Ectodermal cell (in vitro differentiated cells): ENCODE results near the gene TCP11.

Source experiments
- H3K27ac ChIP-seq: 2 replicates; pipeline ENCODE4 v1.7.0; 2013; ENCODE audit warnings: mild to moderate bottlenecking, low read depth, low read length; ENCODE audit not compliant: insufficient read depth, poor library complexity, severe bottlenecking
- H3K27me3 ChIP-seq: 2 replicates; pipeline ENCODE4 v1.7.0; 2013; ENCODE audit warnings: mild to moderate bottlenecking, low read length; ENCODE audit not compliant: insufficient read depth, control insufficient read depth, poor library complexity, severe bottlenecking
- H3K36me3 ChIP-seq: one replicate; pipeline ENCODE4 v1.7.0; 2013; ENCODE audit warnings: low read length; ENCODE audit not compliant: control insufficient read depth, insufficient read depth
- H3K4me1 ChIP-seq: one replicate; pipeline ENCODE4 v1.7.0; 2013; ENCODE audit warnings: low read length; ENCODE audit not compliant: control insufficient read depth, insufficient read depth
- H3K4me3 ChIP-seq: 2 replicates; pipeline ENCODE4 v1.7.0; 2013; ENCODE audit warnings: low read depth, low read length, control low read depth; ENCODE audit not compliant: insufficient read depth
- H3K9me3 ChIP-seq: 2 replicates; pipeline ENCODE4 v1.7.0; 2013; ENCODE audit warnings: mild to moderate bottlenecking, low read length, moderate library complexity; ENCODE audit not compliant: control insufficient read depth
- WGBS, 2 experiments: methylation state at CpG; one replicate each; pipeline ENCODE4 v1.1.7; 2013; ENCODE audit warnings: missing lambda C conversion rate in 2 of 2; 5-methylcytosine and 5-hydroxymethylcytosine counted together

TCP11 gene

DNA sequence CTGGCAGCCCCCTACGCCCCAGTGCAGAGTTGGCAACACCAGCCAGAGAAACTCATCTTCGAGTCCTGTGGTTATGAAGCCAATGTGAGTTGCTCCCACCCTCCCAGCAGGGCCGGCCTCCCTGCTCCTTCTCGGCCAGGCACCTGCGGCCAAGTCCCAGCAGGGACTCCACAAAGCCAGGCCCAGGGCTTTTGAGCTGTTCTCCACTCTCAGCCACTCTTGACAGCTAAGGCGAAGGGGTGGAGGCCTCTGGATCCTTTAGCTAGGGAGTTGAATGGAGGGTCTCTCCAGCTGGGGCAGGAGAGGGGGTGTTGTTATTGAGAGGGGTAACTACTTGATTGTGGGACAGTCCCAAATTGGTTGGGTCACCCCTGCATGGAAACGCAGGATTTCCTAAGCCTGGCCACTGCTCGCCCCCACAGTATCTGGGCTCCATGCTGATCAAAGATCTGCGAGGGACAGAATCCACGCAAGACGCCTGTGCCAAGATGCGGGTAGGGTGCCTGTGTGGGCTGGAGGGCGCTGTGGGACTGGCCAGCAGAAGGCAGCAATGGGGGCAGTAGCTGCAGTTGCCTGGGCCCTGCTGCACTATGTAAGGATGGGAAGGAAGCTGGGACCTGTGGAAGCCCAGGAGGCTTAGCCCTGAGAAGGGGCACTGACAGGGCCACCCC is 58.3 kb downstream of the TCP11 start:
- Histone ChIP-seq H3K27ac (no peak overlapping the region), H3K4me1 (no peaks in the 10 kb centered on the region), H3K36me3 (peaks cover 14% of the 10 kb centered on the region), H3K4me3 (no peak overlapping the region), H3K27me3 (no peaks in the 10 kb centered on the region), H3K9me3 (no peaks in the 10 kb centered on the region)
- 88 to 89% methylated on average over 13 of the region's 13 CpGs for WGBS, 2 experiments

GRCh38 chr6:35082046-35082732 is 59.0 kb downstream of the TCP11 start:
- Histone ChIP-seq H3K36me3 (peaks cover 11% of the 10 kb centered on the region), H3K27ac (no peak overlapping the region), H3K9me3 (no peaks in the 10 kb centered on the region), H3K4me3 (no peak overlapping the region), H3K4me1 (no peaks in the 10 kb centered on the region), H3K27me3 (no peaks in the 10 kb centered on the region)
- WGBS, 2 experiments: 78 to 79% methylated on average over 19 of the region's 19 CpGs

GRCh38 chr6:35081426-35081851 is 59.7 kb downstream of the TCP11 start:
- Histone ChIP-seq H3K4me1 (no peaks in the 10 kb centered on the region), H3K4me3 (no peak overlapping the region), H3K27ac (no peak overlapping the region), H3K27me3 (no peaks in the 10 kb centered on the region), H3K36me3 (peaks cover 4% of the 10 kb centered on the region), H3K9me3 (no peaks in the 10 kb centered on the region)
- 70 to 75% methylated on average over 13 of the region's 13 CpGs for WGBS, 2 experiments

- Histone ChIP-seq H3K27me3 (no peaks in the 10 kb centered on the region), H3K4me1 (no peaks in the 10 kb centered on the region), H3K4me3 (no peak overlapping the region), H3K36me3 (peaks cover 4% of the 10 kb centered on the region), H3K9me3 (no peaks in the 10 kb centered on the region), H3K27ac (no peak overlapping the region)
- WGBS, 2 experiments: 93 to 95% methylated on average over 21 of the region's 21 CpGs
Measured at GRCh38 chr6:35080821-35081425, 60.2 kb downstream of the TCP11 start.

GRCh38 chr6:35080016-35080680 is 61.0 kb downstream of the TCP11 start:
- 93 to 94% methylated on average over 13 of the region's 13 CpGs for WGBS, 2 experiments
- no peaks in the 10 kb centered on the region for H3K4me1 ChIP-seq
- peaks cover 4% of the 10 kb centered on the region for H3K36me3 ChIP-seq
- no peak overlapping the region for H3K4me3 ChIP-seq
- H3K27me3 ChIP-seq: no peaks in the 10 kb centered on the region
- no peaks in the 10 kb centered on the region for H3K9me3 ChIP-seq
- no peak overlapping the region for H3K27ac ChIP-seq

DNA sequence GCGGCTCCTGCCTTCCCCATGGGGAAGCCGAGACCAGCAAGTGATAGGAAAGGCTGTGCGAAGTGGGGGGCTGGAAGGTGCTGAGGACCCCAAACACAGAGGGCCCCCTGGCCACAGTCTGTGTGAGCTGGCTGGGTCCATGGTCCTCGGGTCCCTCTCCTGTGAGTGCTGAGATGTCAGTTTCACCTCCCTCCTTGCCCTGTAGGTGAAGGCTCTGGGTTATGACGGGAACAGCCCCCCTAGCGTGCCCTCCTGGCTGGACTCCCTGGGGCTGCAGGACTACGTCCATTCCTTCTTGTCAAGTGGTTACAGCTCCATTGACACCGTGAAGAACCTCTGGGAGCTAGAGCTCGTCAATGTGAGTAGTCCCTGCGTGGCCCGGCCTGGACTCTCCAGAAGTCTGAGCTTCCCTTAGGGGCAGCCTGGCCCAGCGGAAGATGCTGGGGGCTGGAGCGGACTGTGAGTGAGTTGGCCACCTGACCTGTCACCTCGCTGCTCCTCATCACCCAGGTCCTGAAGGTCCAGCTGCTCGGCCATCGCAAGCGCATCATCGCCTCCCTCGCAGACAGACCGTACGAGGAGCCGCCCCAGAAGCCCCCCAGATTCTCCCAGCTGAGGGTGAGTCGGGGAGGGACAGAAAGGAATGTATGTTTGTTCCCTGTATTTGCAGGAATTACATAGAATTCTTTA is 61.7 kb downstream of the TCP11 start:
- 94 to 95% methylated on average over 23 of the region's 23 CpGs for WGBS, 2 experiments
- no peaks in the 10 kb centered on the region for H3K27me3 ChIP-seq
- H3K9me3 ChIP-seq: no peaks in the 10 kb centered on the region
- H3K27ac ChIP-seq: no peak overlapping the region
- no peaks in the 10 kb centered on the region for H3K4me1 ChIP-seq
- H3K36me3 ChIP-seq: no peaks in the 10 kb centered on the region
- no peak overlapping the region for H3K4me3 ChIP-seq

DNA sequence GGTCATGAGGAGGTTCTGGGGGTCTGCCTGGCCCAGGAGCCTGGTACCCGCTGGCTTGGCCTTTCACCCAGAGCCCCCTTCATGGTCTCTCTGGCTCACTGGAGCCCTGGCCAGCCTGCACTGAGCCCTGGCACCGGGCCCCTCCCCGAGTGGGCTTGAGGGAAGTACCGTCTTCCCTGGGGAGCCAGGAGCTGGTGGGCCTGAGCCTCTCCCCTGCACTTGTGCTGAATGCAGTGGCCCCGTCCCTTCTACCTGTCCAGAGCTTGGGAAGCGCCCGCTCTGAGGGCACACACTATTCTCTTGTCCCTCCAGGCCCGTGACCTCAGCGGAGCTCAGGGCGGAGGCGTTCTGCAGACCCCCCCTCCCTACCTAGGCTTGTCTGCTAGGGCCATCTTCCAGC is 62.2 kb downstream of the TCP11 start:
- Histone ChIP-seq H3K27me3 (no peaks in the 10 kb centered on the region), H3K9me3 (no peaks in the 10 kb centered on the region), H3K36me3 (no peaks in the 10 kb centered on the region), H3K27ac (no peak overlapping the region), H3K4me3 (no peak overlapping the region), H3K4me1 (no peaks in the 10 kb centered on the region)
- WGBS, 2 experiments: 94 to 95% methylated on average over 11 of the region's 11 CpGs

DNA sequence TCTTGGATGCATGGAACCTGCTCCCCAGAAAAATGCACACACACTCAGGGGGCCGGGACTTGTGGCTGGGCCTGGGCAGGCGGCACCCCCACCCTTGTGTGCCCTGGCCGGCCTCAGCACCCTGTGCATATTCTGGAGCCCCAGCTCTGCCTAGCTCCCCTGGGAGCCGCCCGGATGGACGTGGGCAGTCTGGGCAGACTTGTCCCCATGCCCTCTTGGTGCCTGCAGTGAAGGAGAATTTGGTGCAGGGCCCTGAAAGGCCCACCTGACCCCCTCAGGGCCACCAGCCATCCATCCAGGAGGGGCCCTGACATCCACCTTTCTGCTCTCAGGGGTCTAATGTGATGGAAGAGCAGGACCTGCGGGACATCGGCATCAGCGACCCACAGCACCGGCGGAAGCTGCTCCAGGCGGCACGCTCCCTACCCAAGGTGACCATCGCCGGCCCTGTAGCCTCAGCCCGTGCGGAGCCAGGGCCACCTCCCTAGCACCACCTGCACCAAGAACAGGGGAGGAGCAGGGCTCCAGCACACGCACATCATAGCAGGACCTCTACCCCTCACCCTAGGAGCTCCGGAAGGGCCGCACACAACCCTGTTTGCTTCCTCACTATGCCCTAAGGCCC is 62.8 kb downstream of the TCP11 start:
- Histone ChIP-seq H3K27ac (no peak overlapping the region), H3K27me3 (no peaks in the 10 kb centered on the region), H3K9me3 (no peaks in the 10 kb centered on the region), H3K4me3 (no peak overlapping the region), H3K4me1 (no peaks in the 10 kb centered on the region), H3K36me3 (no peaks in the 10 kb centered on the region)
- 95% methylated on average over 20 of the region's 20 CpGs for WGBS, 2 experiments

DNA sequence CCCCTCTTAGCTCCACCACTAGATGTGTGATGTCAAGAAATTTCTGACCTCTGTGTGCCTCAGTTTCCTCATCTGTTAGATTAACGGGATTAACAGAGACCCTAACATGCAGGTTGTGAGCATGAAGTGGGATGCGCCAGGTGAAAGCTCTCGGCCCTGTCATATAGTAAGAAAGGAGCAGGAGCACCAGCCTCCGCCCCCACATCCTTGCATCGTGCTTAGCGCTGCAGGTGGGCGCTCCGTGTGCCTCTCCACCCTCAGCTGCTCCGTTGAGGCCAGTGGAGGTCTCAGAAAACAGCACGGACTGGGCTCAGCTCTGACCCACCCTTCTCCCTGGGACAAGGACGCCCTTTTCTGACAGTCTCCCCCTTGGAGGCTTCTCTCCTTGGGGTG is 63.4 kb downstream of the TCP11 start:
- Histone ChIP-seq H3K27me3 (no peaks in the 10 kb centered on the region), H3K9me3 (no peaks in the 10 kb centered on the region), H3K4me1 (no peaks in the 10 kb centered on the region), H3K4me3 (no peak overlapping the region), H3K27ac (no peak overlapping the region), H3K36me3 (no peaks in the 10 kb centered on the region)
- 84 to 88% methylated on average over 11 of the region's 11 CpGs for WGBS, 2 experiments
